HEK293 (cell line): ENCODE measurements around the gene PFDN5.
A peak's percentile ranks its signal among the peaks of the same experiment; 100 is the strongest.

ENCODE experiments used
- CTCF ChIA-PET: fragments of 350-600 bp; formaldehyde crosslinking; extraction: SDS; loops from one replicate; lab custom pipeline; 2021; ENCODE audit warnings: antibody characterized with exemption; lab: Yijun Ruan, JAX
- POLR2A ChIA-PET: fragments of 300-600 bp; formaldehyde crosslinking; extraction: SDS; loops from one replicate; lab custom pipeline; 2020; ENCODE audit warnings: antibody characterized with exemption, inconsistent platforms; lab: Yijun Ruan, JAX
- H3K27ac ChIP-seq: fragments of 200-500 bp; sonication (Bioruptor generic); 2 replicates; pipeline ENCODE4 v1.5.1; 2014; ENCODE audit warnings: low read depth, low read length, control low read depth, inconsistent platforms; ENCODE audit errors: extremely low read depth
- H3K36me3 ChIP-seq, 2 experiments: fragments of 200-500 bp in 1 of 2; sonication (Bioruptor generic) in 1 of 2; 1 replicate in 1 of 2; 2 replicates in 1 of 2; pipeline ENCODE4 v1.5.1; 2014 to 2017; ENCODE audit warnings: inconsistent platforms in 2 of 2, low read length in 2 of 2; ENCODE audit not compliant: control insufficient read depth in 2 of 2, insufficient read depth in 1 of 2
- H3K4me1 ChIP-seq: fragments of 200-500 bp; sonication (Bioruptor generic); 2 replicates; pipeline ENCODE4 v1.5.1; 2014; ENCODE audit warnings: mild to moderate bottlenecking, low read length, inconsistent platforms; ENCODE audit not compliant: control insufficient read depth, insufficient read depth
- H3K4me3 ChIP-seq: 2 replicates; pipeline ENCODE4 v1.5.1; 2011; ENCODE audit warnings: low read depth, mild to moderate bottlenecking, control low read depth, low read length, moderate library complexity
- H3K9me3 ChIP-seq: fragments of 200-500 bp; sonication (Bioruptor generic); 2 replicates; pipeline ENCODE4 v1.5.1; 2014; ENCODE audit warnings: low read depth, low read length, inconsistent platforms; ENCODE audit not compliant: control insufficient read depth, insufficient read depth
- GLIS2 ChIP-seq: fragments of 450-650 bp; formaldehyde crosslinking; IDR thresholded peaks from 2 replicates; pipeline ENCODE4 v1.5.1; 2016; ENCODE audit warnings: missing biosample characterization, missing genetic modification characterization
- OVOL3 ChIP-seq: fragments of 450-650 bp; formaldehyde crosslinking; IDR thresholded peaks from 2 replicates; pipeline ENCODE4 v1.5.1; 2016; ENCODE audit warnings: missing biosample characterization, missing genetic modification characterization
- SCRT1 ChIP-seq: fragments of 450-650 bp; formaldehyde crosslinking; IDR thresholded peaks from 2 replicates; pipeline ENCODE4 v1.5.1; 2016; ENCODE audit warnings: missing biosample characterization, missing genetic modification characterization, borderline replicate concordance
- ZIC2 ChIP-seq: fragments of 450-650 bp; formaldehyde crosslinking; IDR thresholded peaks from 2 replicates; pipeline ENCODE4 v1.5.1; 2016; ENCODE audit warnings: missing biosample characterization, missing genetic modification characterization
- ZNF140 ChIP-seq: fragments of 450-650 bp; formaldehyde crosslinking; IDR thresholded peaks from 2 replicates; pipeline ENCODE4 v1.5.1; 2016; ENCODE audit warnings: missing biosample characterization, missing genetic modification characterization
- ZNF239 ChIP-seq: fragments of 450-650 bp; formaldehyde crosslinking; IDR thresholded peaks from 2 replicates; pipeline ENCODE4 v1.5.1; 2016; ENCODE audit warnings: missing biosample characterization, missing genetic modification characterization
- ZNF654 ChIP-seq: fragments of 450-650 bp; formaldehyde crosslinking; IDR thresholded peaks from 2 replicates; pipeline ENCODE4 v1.5.1; 2016; ENCODE audit warnings: low read depth, missing biosample characterization, missing genetic modification characterization
- ZNF677 ChIP-seq: fragments of 450-650 bp; IDR thresholded peaks from 2 replicates; pipeline ENCODE4 v1.5.0; 2018; ENCODE audit warnings: missing biosample characterization, mild to moderate bottlenecking, missing genetic modification characterization, moderate library complexity
- ZNF843 ChIP-seq: fragments of 450-650 bp; formaldehyde crosslinking; IDR thresholded peaks from 2 replicates; pipeline ENCODE4 v1.5.1; 2016; ENCODE audit warnings: missing biosample characterization, missing genetic modification characterization
- TF ChIP-seq, protein P1 (sequence below): fragments of 450-650 bp; formaldehyde crosslinking; IDR thresholded peaks from 2 replicates; pipeline ENCODE4 v1.5.1; 2016; ENCODE audit warnings: missing biosample characterization, missing genetic modification characterization
- TF ChIP-seq, protein P2 (sequence below): fragments of 450-650 bp; formaldehyde crosslinking; IDR thresholded peaks from 2 replicates; pipeline ENCODE4 v1.5.1; 2016; ENCODE audit warnings: missing biosample characterization, missing genetic modification characterization
- TF ChIP-seq, protein P3 (sequence below): IDR thresholded peaks from 2 replicates; pipeline ENCODE4 v1.6.1; 2011; ENCODE audit warnings: mild to moderate bottlenecking, low read depth, low read length, borderline replicate concordance
- TF ChIP-seq, protein P4 (sequence below): fragments of 450-650 bp; formaldehyde crosslinking; IDR thresholded peaks from 2 replicates; pipeline ENCODE4 v1.5.1; 2016; ENCODE audit warnings: missing biosample characterization, missing genetic modification characterization
- TF ChIP-seq, protein P5 (sequence below): fragments of 450-650 bp; formaldehyde crosslinking; IDR thresholded peaks from 2 replicates; pipeline ENCODE4 v1.5.1; 2016; ENCODE audit warnings: missing biosample characterization, missing genetic modification characterization
- TF ChIP-seq, protein P6 (sequence below): fragments of 450-650 bp; formaldehyde crosslinking; IDR thresholded peaks from 2 replicates; pipeline ENCODE4 v1.5.1; 2017; ENCODE audit warnings: missing biosample characterization, missing genetic modification characterization

PFDN5 gene

DNA sequence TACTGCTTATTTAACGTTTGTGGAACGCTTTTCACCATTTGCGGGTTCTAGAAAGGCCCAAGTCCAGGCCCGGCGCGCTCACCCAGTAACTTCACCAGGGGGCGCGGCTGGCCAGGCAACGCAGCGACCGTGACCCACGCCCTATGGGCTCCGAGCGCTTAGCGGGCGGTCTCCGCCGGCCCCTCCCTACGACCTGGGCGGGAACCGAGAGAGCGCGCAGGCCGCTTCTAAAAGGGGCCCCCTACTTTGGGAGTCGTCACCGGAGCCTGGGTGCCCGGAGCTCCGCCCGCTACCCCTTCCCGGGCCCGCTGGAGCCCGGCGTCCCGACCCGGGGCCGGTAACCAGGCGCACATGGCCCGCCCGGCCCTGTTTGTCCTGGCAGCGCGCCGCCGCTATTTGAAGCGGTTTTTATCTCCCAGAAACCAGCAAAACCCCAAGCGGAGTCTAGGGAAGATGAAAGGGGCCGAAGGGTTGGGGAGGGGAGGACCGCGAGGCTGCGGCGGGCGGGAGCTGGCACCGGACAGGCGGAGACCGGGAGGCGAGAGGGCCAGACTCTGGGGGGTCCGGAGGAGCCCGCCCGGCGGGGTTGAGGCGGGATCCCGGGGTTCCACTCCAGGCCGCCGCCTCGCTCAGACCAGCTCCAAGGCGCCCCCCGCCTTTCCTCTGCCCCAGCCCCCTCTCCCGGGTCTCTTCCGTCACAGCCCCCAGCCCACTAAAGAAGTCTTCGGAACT, 29.6 kb downstream of the PFDN5 start (continued):
- TF ChIP-seq, protein P1, sequence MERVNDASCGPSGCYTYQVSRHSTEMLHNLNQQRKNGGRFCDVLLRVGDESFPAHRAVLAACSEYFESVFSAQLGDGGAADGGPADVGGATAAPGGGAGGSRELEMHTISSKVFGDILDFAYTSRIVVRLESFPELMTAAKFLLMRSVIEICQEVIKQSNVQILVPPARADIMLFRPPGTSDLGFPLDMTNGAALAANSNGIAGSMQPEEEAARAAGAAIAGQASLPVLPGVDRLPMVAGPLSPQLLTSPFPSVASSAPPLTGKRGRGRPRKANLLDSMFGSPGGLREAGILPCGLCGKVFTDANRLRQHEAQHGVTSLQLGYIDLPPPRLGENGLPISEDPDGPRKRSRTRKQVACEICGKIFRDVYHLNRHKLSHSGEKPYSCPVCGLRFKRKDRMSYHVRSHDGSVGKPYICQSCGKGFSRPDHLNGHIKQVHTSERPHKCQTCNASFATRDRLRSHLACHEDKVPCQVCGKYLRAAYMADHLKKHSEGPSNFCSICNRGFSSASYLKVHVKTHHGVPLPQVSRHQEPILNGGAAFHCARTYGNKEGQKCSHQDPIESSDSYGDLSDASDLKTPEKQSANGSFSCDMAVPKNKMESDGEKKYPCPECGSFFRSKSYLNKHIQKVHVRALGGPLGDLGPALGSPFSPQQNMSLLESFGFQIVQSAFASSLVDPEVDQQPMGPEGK = peak; percentile 87
- no peak for TF ChIP-seq SCRT1 (tag by site-specific recombination)
- TF ChIP-seq ZIC2 (tag by site-specific recombination) = peak; percentile 78
- peak; percentile 91 for TF ChIP-seq GLIS2 (tag by site-specific recombination)

DNA sequence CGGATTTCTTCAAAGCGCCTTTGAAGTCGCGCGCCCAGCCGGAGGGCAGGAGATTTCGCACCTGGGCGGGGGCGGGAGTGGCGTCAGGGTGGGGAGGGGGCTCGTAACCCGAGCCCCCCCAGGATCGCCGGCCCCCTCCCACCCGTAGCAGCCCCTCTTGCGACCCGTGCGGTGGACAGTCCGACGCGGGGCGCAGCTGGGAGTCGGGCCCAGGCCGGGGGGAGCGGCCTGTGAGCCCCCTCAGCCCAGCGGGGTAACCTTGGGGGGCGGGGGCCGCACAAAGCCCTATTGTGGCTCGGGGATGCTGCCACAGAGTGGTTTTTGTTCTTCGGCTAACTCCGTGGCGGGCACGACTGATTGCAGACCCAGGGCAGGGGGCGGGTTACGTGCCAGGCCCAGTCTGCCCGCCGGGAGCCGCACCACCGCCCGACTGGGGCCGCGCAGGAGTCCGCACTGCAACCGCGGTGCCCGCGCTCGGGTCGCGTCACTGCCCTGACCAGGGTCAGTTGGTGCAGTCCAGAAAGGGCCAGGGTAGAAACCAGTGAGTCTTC, 30.2 kb downstream of the PFDN5 start:
- Histone ChIP-seq H3K36me3 (no peaks in the 10 kb centered on the region), H3K9me3 (no peaks in the 10 kb centered on the region), H3K4me1 (no peaks in the 10 kb centered on the region), H3K27ac (peak overlapping the region; percentile 86), H3K4me3 (peak overlapping the region; percentile 54)
- POLR2A ChIA-PET = interaction anchor here (1.0 to 3.0 kb wide), 12 partner anchors 10 to 246 kb away, joined by 3 to 16 read pairs (median 5); partner anchors contain the start of genes MAP3K12, PFDN5, SPRYD3 and TARBP2
- TF ChIP-seq, protein P2, sequence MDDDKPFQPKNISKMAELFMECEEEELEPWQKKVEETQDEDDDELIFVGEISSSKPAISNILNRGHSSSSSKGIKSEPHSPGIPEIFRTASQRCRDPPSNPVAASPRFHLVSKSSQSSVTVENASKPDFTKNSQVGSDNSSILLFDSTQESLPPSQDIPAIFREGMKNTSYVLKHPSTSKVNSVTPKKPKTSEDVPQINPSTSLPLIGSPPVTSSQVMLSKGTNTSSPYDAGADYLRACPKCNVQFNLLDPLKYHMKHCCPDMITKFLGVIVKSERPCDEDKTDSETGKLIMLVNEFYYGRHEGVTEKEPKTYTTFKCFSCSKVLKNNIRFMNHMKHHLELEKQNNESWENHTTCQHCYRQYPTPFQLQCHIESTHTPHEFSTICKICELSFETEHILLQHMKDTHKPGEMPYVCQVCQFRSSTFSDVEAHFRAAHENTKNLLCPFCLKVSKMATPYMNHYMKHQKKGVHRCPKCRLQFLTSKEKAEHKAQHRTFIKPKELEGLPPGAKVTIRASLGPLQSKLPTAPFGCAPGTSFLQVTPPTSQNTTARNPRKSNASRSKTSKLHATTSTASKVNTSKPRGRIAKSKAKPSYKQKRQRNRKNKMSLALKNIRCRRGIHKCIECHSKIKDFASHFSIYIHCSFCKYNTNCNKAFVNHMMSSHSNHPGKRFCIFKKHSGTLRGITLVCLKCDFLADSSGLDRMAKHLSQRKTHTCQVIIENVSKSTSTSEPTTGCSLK (tag by site-specific recombination) = no peak
- TF ChIP-seq, protein P3, sequence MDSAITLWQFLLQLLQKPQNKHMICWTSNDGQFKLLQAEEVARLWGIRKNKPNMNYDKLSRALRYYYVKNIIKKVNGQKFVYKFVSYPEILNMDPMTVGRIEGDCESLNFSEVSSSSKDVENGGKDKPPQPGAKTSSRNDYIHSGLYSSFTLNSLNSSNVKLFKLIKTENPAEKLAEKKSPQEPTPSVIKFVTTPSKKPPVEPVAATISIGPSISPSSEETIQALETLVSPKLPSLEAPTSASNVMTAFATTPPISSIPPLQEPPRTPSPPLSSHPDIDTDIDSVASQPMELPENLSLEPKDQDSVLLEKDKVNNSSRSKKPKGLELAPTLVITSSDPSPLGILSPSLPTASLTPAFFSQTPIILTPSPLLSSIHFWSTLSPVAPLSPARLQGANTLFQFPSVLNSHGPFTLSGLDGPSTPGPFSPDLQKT = no peak
- TF ChIP-seq OVOL3 (tag by site-specific recombination) (no peak), ZNF239 (no peak), ZNF677 (tag by site-specific recombination) (0 out of 2 replicates have a peak, but pooled peaks have one; percentile 5), ZNF140 (tag by site-specific recombination) (no peak), ZNF654 (tag by site-specific recombination) (no peak)
- CTCF ChIA-PET = interaction anchor here (0.6 to 12.7 kb wide), 16 partner anchors 18 to 183 kb away, joined by 3 to 156 read pairs (median 5); partner anchors contain the start of genes NPFF and TARBP2

DNA sequence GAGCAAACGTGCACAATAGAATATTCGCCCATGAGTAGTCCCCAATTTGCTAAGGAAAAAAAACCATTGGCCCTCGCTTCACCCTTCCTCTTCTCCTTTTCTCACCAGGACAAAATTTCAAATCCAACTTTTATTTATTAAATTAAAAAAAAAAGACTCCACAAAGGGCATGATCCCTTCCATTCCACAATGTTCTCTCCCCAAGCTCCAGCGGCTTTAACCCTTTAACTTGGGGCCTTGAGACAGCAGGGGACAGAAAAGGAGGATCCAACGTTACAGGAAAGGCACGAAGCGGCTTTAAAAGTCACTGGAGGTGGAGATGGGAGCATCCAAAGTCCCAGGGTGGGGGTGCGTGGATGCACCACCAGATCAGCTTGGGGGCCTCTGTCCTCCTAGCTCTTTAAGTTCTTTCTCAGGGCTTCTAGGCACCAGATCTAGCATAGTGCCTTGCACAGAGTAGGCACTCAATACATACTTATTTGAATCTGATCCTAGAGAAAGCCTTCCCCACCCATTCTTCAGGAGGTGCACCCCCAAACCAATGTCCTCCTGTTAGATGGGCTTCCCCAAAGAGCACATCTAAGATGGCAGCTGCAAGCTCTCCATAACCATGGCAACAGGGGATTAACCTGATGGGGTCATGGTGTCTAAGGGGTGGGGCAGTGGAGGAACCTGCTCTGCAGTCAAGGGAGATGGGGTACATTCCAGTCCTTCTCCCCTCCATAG, 31.3 kb downstream of the PFDN5 start:
- no peak overlapping the region for H3K4me3 ChIP-seq
- ChIA-PET CTCF (interaction anchor here (0.6 to 12.7 kb wide), 10 partner anchors 9 to 419 kb away, joined by 3 to 156 read pairs (median 4); partner anchors contain the start of genes NPFF and SP7), POLR2A (interaction anchor here (1.1 to 2.0 kb wide), 3 partner anchors 9 to 53 kb away, joined by 4 to 5 read pairs (median 5); partner anchors contain the start of gene SP7)
- no peaks in the 10 kb centered on the region for H3K4me1 ChIP-seq
- no peaks in the 10 kb centered on the region for H3K36me3 ChIP-seq
- H3K9me3 ChIP-seq = no peaks in the 10 kb centered on the region
- H3K27ac ChIP-seq = no peak overlapping the region
- TF ChIP-seq ZNF843 (tag by site-specific recombination) = no peak
- TF ChIP-seq, protein P4, sequence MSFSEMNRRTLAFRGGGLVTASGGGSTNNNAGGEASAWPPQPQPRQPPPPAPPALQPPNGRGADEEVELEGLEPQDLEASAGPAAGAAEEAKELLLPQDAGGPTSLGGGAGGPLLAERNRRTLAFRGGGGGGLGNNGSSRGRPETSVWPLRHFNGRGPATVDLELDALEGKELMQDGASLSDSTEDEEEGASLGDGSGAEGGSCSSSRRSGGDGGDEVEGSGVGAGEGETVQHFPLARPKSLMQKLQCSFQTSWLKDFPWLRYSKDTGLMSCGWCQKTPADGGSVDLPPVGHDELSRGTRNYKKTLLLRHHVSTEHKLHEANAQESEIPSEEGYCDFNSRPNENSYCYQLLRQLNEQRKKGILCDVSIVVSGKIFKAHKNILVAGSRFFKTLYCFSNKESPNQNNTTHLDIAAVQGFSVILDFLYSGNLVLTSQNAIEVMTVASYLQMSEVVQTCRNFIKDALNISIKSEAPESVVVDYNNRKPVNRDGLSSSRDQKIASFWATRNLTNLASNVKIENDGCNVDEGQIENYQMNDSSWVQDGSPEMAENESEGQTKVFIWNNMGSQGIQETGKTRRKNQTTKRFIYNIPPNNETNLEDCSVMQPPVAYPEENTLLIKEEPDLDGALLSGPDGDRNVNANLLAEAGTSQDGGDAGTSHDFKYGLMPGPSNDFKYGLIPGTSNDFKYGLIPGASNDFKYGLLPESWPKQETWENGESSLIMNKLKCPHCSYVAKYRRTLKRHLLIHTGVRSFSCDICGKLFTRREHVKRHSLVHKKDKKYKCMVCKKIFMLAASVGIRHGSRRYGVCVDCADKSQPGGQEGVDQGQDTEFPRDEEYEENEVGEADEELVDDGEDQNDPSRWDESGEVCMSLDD (tag by site-specific recombination) = peak; percentile 4; the same call in 1 of the 2 replicates
- TF ChIP-seq GLIS2 (tag by site-specific recombination) = no peak
- TF ChIP-seq, protein P5, sequence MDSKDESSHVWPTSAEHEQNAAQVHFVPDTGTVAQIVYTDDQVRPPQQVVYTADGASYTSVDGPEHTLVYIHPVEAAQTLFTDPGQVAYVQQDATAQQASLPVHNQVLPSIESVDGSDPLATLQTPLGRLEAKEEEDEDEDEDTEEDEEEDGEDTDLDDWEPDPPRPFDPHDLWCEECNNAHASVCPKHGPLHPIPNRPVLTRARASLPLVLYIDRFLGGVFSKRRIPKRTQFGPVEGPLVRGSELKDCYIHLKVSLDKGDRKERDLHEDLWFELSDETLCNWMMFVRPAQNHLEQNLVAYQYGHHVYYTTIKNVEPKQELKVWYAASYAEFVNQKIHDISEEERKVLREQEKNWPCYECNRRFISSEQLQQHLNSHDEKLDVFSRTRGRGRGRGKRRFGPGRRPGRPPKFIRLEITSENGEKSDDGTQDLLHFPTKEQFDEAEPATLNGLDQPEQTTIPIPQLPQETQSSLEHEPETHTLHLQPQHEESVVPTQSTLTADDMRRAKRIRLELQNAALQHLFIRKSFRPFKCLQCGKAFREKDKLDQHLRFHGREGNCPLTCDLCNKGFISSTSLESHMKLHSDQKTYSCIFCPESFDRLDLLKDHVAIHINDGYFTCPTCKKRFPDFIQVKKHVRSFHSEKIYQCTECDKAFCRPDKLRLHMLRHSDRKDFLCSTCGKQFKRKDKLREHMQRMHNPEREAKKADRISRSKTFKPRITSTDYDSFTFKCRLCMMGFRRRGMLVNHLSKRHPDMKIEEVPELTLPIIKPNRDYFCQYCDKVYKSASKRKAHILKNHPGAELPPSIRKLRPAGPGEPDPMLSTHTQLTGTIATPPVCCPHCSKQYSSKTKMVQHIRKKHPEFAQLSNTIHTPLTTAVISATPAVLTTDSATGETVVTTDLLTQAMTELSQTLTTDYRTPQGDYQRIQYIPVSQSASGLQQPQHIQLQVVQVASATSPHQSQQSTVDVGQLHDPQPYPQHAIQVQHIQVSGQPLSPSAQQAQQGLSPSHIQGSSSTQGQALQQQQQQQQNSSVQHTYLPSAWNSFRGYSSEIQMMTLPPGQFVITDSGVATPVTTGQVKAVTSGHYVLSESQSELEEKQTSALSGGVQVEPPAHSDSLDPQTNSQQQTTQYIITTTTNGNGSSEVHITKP (tag by site-specific recombination) = peak; percentile 92
- TF ChIP-seq, protein P6, sequence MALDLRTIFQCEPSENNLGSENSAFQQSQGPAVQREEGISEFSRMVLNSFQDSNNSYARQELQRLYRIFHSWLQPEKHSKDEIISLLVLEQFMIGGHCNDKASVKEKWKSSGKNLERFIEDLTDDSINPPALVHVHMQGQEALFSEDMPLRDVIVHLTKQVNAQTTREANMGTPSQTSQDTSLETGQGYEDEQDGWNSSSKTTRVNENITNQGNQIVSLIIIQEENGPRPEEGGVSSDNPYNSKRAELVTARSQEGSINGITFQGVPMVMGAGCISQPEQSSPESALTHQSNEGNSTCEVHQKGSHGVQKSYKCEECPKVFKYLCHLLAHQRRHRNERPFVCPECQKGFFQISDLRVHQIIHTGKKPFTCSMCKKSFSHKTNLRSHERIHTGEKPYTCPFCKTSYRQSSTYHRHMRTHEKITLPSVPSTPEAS = no peak
